ENCODE data around the gene RXRB. TPM values are rescaled to one million over a fixed set of nuclear protein-coding genes. Genes with fewer than 3 reads are reported as not detected.

The RXRB gene
- total RNA-seq, 4 donors from 2014 or later, result 28.6 to 71.0 (median 34.0) TPM

- no peak for DNase-seq
- peaks cover 0 to 8% of the 10 kb centered on the region in 2 donors for H3K27me3 ChIP-seq
- no peak overlapping the region for H3K27ac ChIP-seq
- peaks cover 0 to 11% of the 10 kb centered on the region in 2 donors for H3K4me1 ChIP-seq
- TF ChIP-seq POLR2A (IDR thresholded peaks at IDR 0.05), result no peak
- no peak for TF ChIP-seq CTCF (IDR thresholded peaks at IDR 0.05)
- H3K9me3 ChIP-seq, result no peaks in the 10 kb centered on the region
- H3K4me3 ChIP-seq, result no peak overlapping the region
- no peaks in the 10 kb centered on the region for H3K36me3 ChIP-seq
- intact Hi-C loops (cut with DNase I; ENCODE audit: low total_unique reads), result no loop called here
Measured at GRCh38 chr6:33189625-33190448, 10.6 kb downstream of the RXRB start.

GRCh38 chr6:33189164-33189563, 11.3 kb downstream of the RXRB start:
- Histone ChIP-seq H3K36me3 (no peaks in the 10 kb centered on the region), H3K4me3 (no peak overlapping the region), H3K9me3 (no peaks in the 10 kb centered on the region), H3K27me3 (peaks cover 0 to 8% of the 10 kb centered on the region in 2 donors), H3K27ac (no peak overlapping the region), H3K4me1 (peaks cover 0 to 11% of the 10 kb centered on the region in 2 donors)
- intact Hi-C loops (cut with DNase I; ENCODE audit: low total_unique reads), result no loop called here
- TF ChIP-seq POLR2A (IDR thresholded peaks at IDR 0.05), result no peak
- TF ChIP-seq CTCF (IDR thresholded peaks at IDR 0.05), result no peak
- DNase-seq, result no peak

- no peak overlapping the region for H3K27ac ChIP-seq
- H3K4me3 ChIP-seq, result no peak overlapping the region
- H3K9me3 ChIP-seq, result no peaks in the 10 kb centered on the region
- no peaks in the 10 kb centered on the region for H3K36me3 ChIP-seq
- TF ChIP-seq POLR2A (IDR thresholded peaks at IDR 0.05) (no peak), CTCF (IDR thresholded peaks at IDR 0.05) (no peak)
- peaks cover 0 to 8% of the 10 kb centered on the region in 2 donors for H3K27me3 ChIP-seq
- DNase-seq, result no peak
- intact Hi-C loops (cut with DNase I; ENCODE audit: low total_unique reads), result no loop called here
- H3K4me1 ChIP-seq, result peaks cover 0 to 9% of the 10 kb centered on the region in 2 donors
Measured at GRCh38 chr6:33187809-33188208, 12.7 kb downstream of the RXRB start.

- Histone ChIP-seq H3K9me3 (no peaks in the 10 kb centered on the region), H3K4me3 (no peak overlapping the region), H3K27me3 (no peaks in the 10 kb centered on the region), H3K27ac (no peak overlapping the region), H3K4me1 (no peaks in the 10 kb centered on the region), H3K36me3 (no peaks in the 10 kb centered on the region)
- no peak for TF ChIP-seq POLR2A (IDR thresholded peaks at IDR 0.05)
- no peak for TF ChIP-seq CTCF (IDR thresholded peaks at IDR 0.05)
- intact Hi-C loops (cut with DNase I; ENCODE audit: low total_unique reads), result no loop called here
- no peak for DNase-seq
Measured at GRCh38 chr6:33185654-33186187, 14.7 kb downstream of the RXRB start.

- intact Hi-C loops (cut with DNase I; ENCODE audit: low total_unique reads), result no loop called here
- no peaks in the 10 kb centered on the region for H3K36me3 ChIP-seq
Measured at GRCh38 chr6:33185190-33185589, 15.3 kb downstream of the RXRB start.

More at GRCh38 chr6:33185190-33185589, 15.3 kb downstream of the RXRB start:
- no peak for DNase-seq
- Histone ChIP-seq H3K4me3 (no peak overlapping the region), H3K27ac (no peak overlapping the region), H3K4me1 (no peaks in the 10 kb centered on the region), H3K27me3 (no peaks in the 10 kb centered on the region), H3K9me3 (no peaks in the 10 kb centered on the region)
- TF ChIP-seq CTCF (IDR thresholded peaks at IDR 0.05) (no peak), POLR2A (IDR thresholded peaks at IDR 0.05) (no peak)

Data from uterus (tissue), 4 donors.